B cell (primary cell): ENCODE data around the gene PSMD2. TPM values are rescaled to one million over a fixed set of nuclear protein-coding genes. Genes with fewer than 3 reads are reported as not detected.

Experiments
- ATAC-seq: fragments of 200-7000 bp; cut with Tn5 transposase; one replicate; pipeline ENCODE4 v1.10.0; 2021; ENCODE audit warnings: low read depth, mild to moderate bottlenecking, moderate number of reproducible peaks, moderate library complexity
- CTCF ChIA-PET: fragments of 350-600 bp; sonication (Branson Sonifier 250); formaldehyde crosslinking; loops from one replicate; lab custom pipeline; 2021; ENCODE audit warnings: antibody characterized with exemption, inconsistent platforms; lab: Charles Lee
- POLR2A ChIA-PET: fragments of 350-600 bp; sonication (Branson Sonifier 250); formaldehyde crosslinking; loops from one replicate; lab custom pipeline; 2021; ENCODE audit warnings: antibody characterized with exemption; lab: Charles Lee
- DNase-seq: peaks from one replicate; pipeline ENCODE4 v3.0.0; 2013
- H2AFZ ChIP-seq: 2 replicates; pipeline ENCODE4 v1.6.1; 2012; ENCODE audit warnings: mild to moderate bottlenecking, low read depth, low read length; ENCODE audit not compliant: insufficient read depth, poor library complexity, severe bottlenecking
- H3K27ac ChIP-seq, 2 donors: 1 replicate in 1 of 2; 2 replicates in 1 of 2; pipeline ENCODE4 v1.5.1; 2012 to 2013; ENCODE audit warnings: low read length in 2 of 2, mild to moderate bottlenecking in 2 of 2, moderate library complexity in 1 of 2
- H3K27me3 ChIP-seq, 4 experiments: fragments of 200-600 bp in 1 of 4; sonication (generic) in 1 of 4; replicated peaks in 1 of 4; 1 replicate in 2 of 4; 2 replicates in 2 of 4; pipeline versions ENCODE4 v1.6.1 to v1.7.0; 2013 to 2016; ENCODE audit warnings: low read length in 3 of 4, mild to moderate bottlenecking in 2 of 4, mixed read lengths in 1 of 4, moderate library complexity in 1 of 4; ENCODE audit not compliant: insufficient read depth in 4 of 4, control insufficient read depth in 3 of 4; ENCODE audit errors: control extremely low read depth in 1 of 4
- H3K36me3 ChIP-seq, 2 experiments: replicated peaks in 1 of 2; 1 replicate in 1 of 2; 2 replicates in 1 of 2; pipeline versions ENCODE4 v1.6.1 to v1.7.1; 2013; ENCODE audit warnings: low read length in 1 of 2; ENCODE audit not compliant: insufficient read depth in 2 of 2, control insufficient read depth in 1 of 2; ENCODE audit errors: control extremely low read depth in 1 of 2, extremely low read depth in 1 of 2
- H3K4me1 ChIP-seq, 2 donors: fragments of 200-600 bp in 1 of 2; sonication (generic) in 1 of 2; 1 replicate in 1 of 2; 2 replicates in 1 of 2; pipeline versions ENCODE4 v1.5.1 to v1.6.1; 2013 to 2017; ENCODE audit warnings: low read length in 2 of 2; ENCODE audit not compliant: control insufficient read depth in 2 of 2, insufficient read depth in 2 of 2
- H3K4me2 ChIP-seq: replicated peaks from 2 replicates; pipeline ENCODE3; 2012; ENCODE audit warnings: mild to moderate bottlenecking, low read depth, low read length; ENCODE audit not compliant: poor library complexity, severe bottlenecking
- H3K4me3 ChIP-seq, 5 experiments: fragments of 200-600 bp in 1 of 5; sonication (generic) in 1 of 5; 1 replicate in 3 of 5; 2 replicates in 2 of 5; pipeline versions ENCODE4 v1.5.1 to v1.7.0; 2011 to 2016; ENCODE audit warnings: low read length in 4 of 5, mild to moderate bottlenecking in 4 of 5, low read depth in 2 of 5, control low read depth in 1 of 5, moderate library complexity in 1 of 5; ENCODE audit not compliant: insufficient read depth in 1 of 5; ENCODE audit errors: control extremely low read depth in 1 of 5, extremely low read depth in 1 of 5
- H3K79me2 ChIP-seq: fragments of 200-600 bp; sonication (generic); one replicate; pipeline ENCODE4 v1.6.0; 2016; ENCODE audit warnings: low read length; ENCODE audit not compliant: control insufficient read depth, insufficient read depth
- H3K9ac ChIP-seq: fragments of 200-600 bp; sonication (generic); 2 replicates; pipeline ENCODE4 v1.6.1; 2017; ENCODE audit warnings: mild to moderate bottlenecking, low read length, moderate library complexity
- H3K9me3 ChIP-seq, 3 donors: one replicate each; pipeline versions ENCODE4 v1.6.1 to v1.7.1; 2013; ENCODE audit warnings: low read length in 2 of 3; ENCODE audit not compliant: control insufficient read depth in 2 of 3, insufficient read depth in 1 of 3; ENCODE audit errors: control extremely low read depth in 1 of 3
- H4K20me1 ChIP-seq: 2 replicates; pipeline ENCODE4 v1.6.0; 2012; ENCODE audit warnings: mild to moderate bottlenecking, low read length; ENCODE audit not compliant: insufficient read depth, control insufficient read depth, poor library complexity, severe bottlenecking
- H3K27ac Mint-ChIP-seq: one replicate; pipeline ENCODE4 v1.8.0; 2021; ENCODE audit warnings: mixed read lengths
- H3K27me3 Mint-ChIP-seq: one replicate; pipeline ENCODE4 v1.8.0; 2021; ENCODE audit warnings: mixed read lengths
- H3K4me1 Mint-ChIP-seq: one replicate; pipeline ENCODE4 v1.8.0; 2021; ENCODE audit warnings: mixed read lengths
- H3K4me3 Mint-ChIP-seq: one replicate; pipeline ENCODE4 v1.8.0; 2021; ENCODE audit warnings: mixed read lengths
- H3K9me3 Mint-ChIP-seq: one replicate; pipeline ENCODE4 v1.8.0; 2022; ENCODE audit warnings: mixed read lengths; ENCODE audit not compliant: insufficient read depth
- CTCF ChIP-seq: fragments of 200-600 bp; IDR thresholded peaks from one replicate; pipeline ENCODE4 v1.8.0; 2022; ENCODE audit warnings: antibody characterized with exemption, mild to moderate bottlenecking
- EZH2 ChIP-seq: IDR thresholded peaks from 2 replicates; pipeline ENCODE4 v1.6.1; 2012; ENCODE audit warnings: borderline replicate concordance, low read depth, mild to moderate bottlenecking, moderate library complexity, low read length; ENCODE audit not compliant: insufficient read depth, poor library complexity, severe bottlenecking
- WGBS: methylation state at CpG from one replicate; pipeline ENCODE4 v1.1.5; 2013; ENCODE audit warnings: missing lambda C conversion rate; ENCODE audit not compliant: insufficient coverage; 5-methylcytosine and 5-hydroxymethylcytosine counted together
- intact Hi-C: fragments of 100-400 bp; cut with micrococcal nuclease; formaldehyde crosslinking; loops from one replicate; pipeline ENCODE4 v1.10.0; 2022
- polyA plus RNA-seq: library from polyadenylated mRNA; depleted of rRNA; stranded (reverse); fragments of >200 nt; gene quantifications from 2 replicates; pipeline ENCODE4 v1.2.3, GENCODE V29; 2012
- total RNA-seq, 2 donors: library from RNA; stranded (reverse); fragments of 120-200 nt in 1 of 2; gene quantifications; 1 replicate in 1 of 2; 2 replicates in 1 of 2; pipeline versions ENCODE4 v1.2.3 to v1.2.4, GENCODE V29; 2013 to 2022

Gene PSMD2
- total and polyA plus RNA-seq, 2 donors (not counting 1 experiment from before 2014, with no cell fraction given), result 79.4 to 140 TPM

- H3K4me2 ChIP-seq, result peak overlapping the region; percentile 99
- no peaks in the 10 kb centered on the region for H3K9me3 Mint-ChIP-seq
- CTCF ChIA-PET, result interaction anchor here (0.6 to 0.9 kb wide), 2 partner anchors 12 to 186 kb away, joined by 3 read pairs; no protein-coding TSS in a partner anchor
- peaks cover 5% of the 10 kb centered on the region for H3K27me3 Mint-ChIP-seq
- POLR2A ChIA-PET, result interaction anchor here (1.0 kb wide), 1 partner anchor 63 kb away, joined by 4 read pairs; no protein-coding TSS in a partner anchor
- peaks cover 32% of the 10 kb centered on the region for H3K79me2 ChIP-seq
- H3K27ac ChIP-seq, result peak overlapping the region; percentile 28 to 64
- peaks cover 0 to 2% (median 0%) of the 10 kb centered on the region in 4 experiments for H3K27me3 ChIP-seq
- WGBS, result 7% methylated on average over 18 of the region's 29 CpGs
- ATAC-seq (no peak), DNase-seq (no peak)
- peaks cover 12 to 17% of the 10 kb centered on the region in 2 donors for H3K4me1 ChIP-seq
- H3K9me3 ChIP-seq, result no peaks in the 10 kb centered on the region
- H3K4me1 Mint-ChIP-seq, result peaks cover 22% of the 10 kb centered on the region
- H2AFZ ChIP-seq, result peak overlapping the region; percentile 90
- peak overlapping the region; percentile 89 for H3K9ac ChIP-seq
- H3K4me3 Mint-ChIP-seq, result peak overlapping the region; percentile 95
- intact Hi-C loops, result loop anchor here (1.0 to 5.0 kb wide), 12 partner anchors 15 to 602 kb away; partner anchors contain the start of genes ABCC5, ABCF3, AP2M1 and EEF1AKMT4
- peak overlapping the region; percentile 91 for H3K27ac Mint-ChIP-seq
- H4K20me1 ChIP-seq, result peaks cover 25% of the 10 kb centered on the region
- H3K36me3 ChIP-seq, result peaks cover 3 to 43% of the 10 kb centered on the region in 2 experiments
- peak overlapping the region; percentile 60 to 92 (median 74) for H3K4me3 ChIP-seq
- no peak for TF ChIP-seq EZH2
- no peak for TF ChIP-seq CTCF
These were observed 692 bp downstream of the PSMD2 start for GRCh38 chr3:184299488-184300377.
